ENCODE measurements around the gene PACSIN1.

The PACSIN1 gene

GRCh38 chr6:34491091-34491430, 25.2 kb downstream of the PACSIN1 start:
- DNase-seq (ENCODE audit: low read depth): peak; percentile 89
- peak; percentile 77 for TF ChIP-seq MAX (IDR thresholded peaks at IDR 0.05; ENCODE audit: low read depth, low read length)
- TF ChIP-seq POLR2A (IDR thresholded peaks at IDR 0.05; ENCODE audit: extremely low read depth, insufficient read length): no peak
- TF ChIP-seq MYC (IDR thresholded peaks at IDR 0.05; ENCODE audit: low read depth, low read length): peak; percentile 39; the same call in 1 of the 2 replicates
- no peak overlapping the region for H3K4me3 ChIP-seq (ENCODE audit: low read depth, low read length)

- no peak for DNase-seq (ENCODE audit: low read depth)
- no peak overlapping the region for H3K4me3 ChIP-seq (ENCODE audit: low read depth, low read length)
- TF ChIP-seq POLR2A (IDR thresholded peaks at IDR 0.05; ENCODE audit: extremely low read depth, insufficient read length): no peak
- no peak for TF ChIP-seq MYC (IDR thresholded peaks at IDR 0.05; ENCODE audit: low read depth, low read length)
- no peak for TF ChIP-seq CTCF (IDR thresholded peaks at IDR 0.05; ENCODE audit: low read depth, low read length)
- TF ChIP-seq MAX (IDR thresholded peaks at IDR 0.05; ENCODE audit: low read depth, low read length): no peak
Observed at GRCh38 chr6:34493344-34493743, 27.5 kb downstream of the PACSIN1 start.

GRCh38 chr6:34494973-34495372, 29.1 kb downstream of the PACSIN1 start:
- TF ChIP-seq POLR2A (IDR thresholded peaks at IDR 0.05; ENCODE audit: extremely low read depth, insufficient read length) (no peak), CTCF (IDR thresholded peaks at IDR 0.05; ENCODE audit: low read depth, low read length) (no peak), MYC (IDR thresholded peaks at IDR 0.05; ENCODE audit: low read depth, low read length) (no peak), MAX (IDR thresholded peaks at IDR 0.05; ENCODE audit: low read depth, low read length) (no peak)
- DNase-seq (ENCODE audit: low read depth): no peak
- no peak overlapping the region for H3K4me3 ChIP-seq (ENCODE audit: low read depth, low read length)

- no peak for DNase-seq (ENCODE audit: low read depth)
- TF ChIP-seq MYC (IDR thresholded peaks at IDR 0.05; ENCODE audit: low read depth, low read length) (no peak), CTCF (IDR thresholded peaks at IDR 0.05; ENCODE audit: low read depth, low read length) (no peak), MAX (IDR thresholded peaks at IDR 0.05; ENCODE audit: low read depth, low read length) (no peak), POLR2A (IDR thresholded peaks at IDR 0.05; ENCODE audit: extremely low read depth, insufficient read length) (no peak)
- H3K4me3 ChIP-seq (ENCODE audit: low read depth, low read length): no peak overlapping the region
Observed at GRCh38 chr6:34496103-34496685, 30.3 kb downstream of the PACSIN1 start.

GRCh38 chr6:34497411-34497810, 31.5 kb downstream of the PACSIN1 start:
- no peak for DNase-seq (ENCODE audit: low read depth)
- no peak overlapping the region for H3K4me3 ChIP-seq (ENCODE audit: low read depth, low read length)
- TF ChIP-seq MAX (IDR thresholded peaks at IDR 0.05; ENCODE audit: low read depth, low read length): no peak
- TF ChIP-seq MYC (IDR thresholded peaks at IDR 0.05; ENCODE audit: low read depth, low read length): no peak
- TF ChIP-seq POLR2A (IDR thresholded peaks at IDR 0.05; ENCODE audit: extremely low read depth, insufficient read length): no peak
- TF ChIP-seq CTCF (IDR thresholded peaks at IDR 0.05; ENCODE audit: low read depth, low read length): no peak

- no peak for TF ChIP-seq MYC (IDR thresholded peaks at IDR 0.05; ENCODE audit: low read depth, low read length)
- TF ChIP-seq MAX (IDR thresholded peaks at IDR 0.05; ENCODE audit: low read depth, low read length): no peak
- TF ChIP-seq CTCF (IDR thresholded peaks at IDR 0.05; ENCODE audit: low read depth, low read length): no peak
- no peak for TF ChIP-seq POLR2A (IDR thresholded peaks at IDR 0.05; ENCODE audit: extremely low read depth, insufficient read length)
- no peak for DNase-seq (ENCODE audit: low read depth)
Observed at GRCh38 chr6:34506718-34507117, 40.8 kb downstream of the PACSIN1 start.

More at GRCh38 chr6:34506718-34507117, 40.8 kb downstream of the PACSIN1 start:
- no peak overlapping the region for H3K4me3 ChIP-seq (ENCODE audit: low read depth, low read length)

Measured in NB4 (cell line).